Glomerular endothelial cell (primary cell): ENCODE measurements around the gene FARSB. TPM values are rescaled to one million over a fixed set of nuclear protein-coding genes. Genes with fewer than 3 reads are reported as not detected.

ENCODE experiments used
- total RNA-seq: library from RNA; depleted of rRNA; stranded (reverse); fragments of >200 nt; gene quantifications from 2 replicates; pipeline ENCODE4 v1.2.3, GENCODE V29; 2015

FARSB gene
- total RNA-seq, 1 donor from 2014 or later = 15.3 TPM

Other genes with a start within 250 kb of the FARSB start
- 1.4 TPM in 1 of 2 replicates, not detected in the other for gene SGPP2, start 231.5 kb downstream of the FARSB start, total RNA-seq
- not detected in 2 replicates for gene MOGAT1, start 15.6 kb upstream of the FARSB start, total RNA-seq
- gene ACSL3, start 204.9 kb upstream of the FARSB start, total RNA-seq = 86.4 and 94.0 TPM in 2 replicates